HG03039 (cell line): ENCODE measurements around the gene SPINT2.

Experiments used
- ATAC-seq: cut with Tn5 transposase; IDR thresholded peaks from one replicate; pipeline ENCODE4 v1.9.1; 2021; ENCODE audit warnings: mild to moderate bottlenecking, moderate library complexity; ENCODE audit not compliant: unreplicated experiment

The SPINT2 gene

DNA sequence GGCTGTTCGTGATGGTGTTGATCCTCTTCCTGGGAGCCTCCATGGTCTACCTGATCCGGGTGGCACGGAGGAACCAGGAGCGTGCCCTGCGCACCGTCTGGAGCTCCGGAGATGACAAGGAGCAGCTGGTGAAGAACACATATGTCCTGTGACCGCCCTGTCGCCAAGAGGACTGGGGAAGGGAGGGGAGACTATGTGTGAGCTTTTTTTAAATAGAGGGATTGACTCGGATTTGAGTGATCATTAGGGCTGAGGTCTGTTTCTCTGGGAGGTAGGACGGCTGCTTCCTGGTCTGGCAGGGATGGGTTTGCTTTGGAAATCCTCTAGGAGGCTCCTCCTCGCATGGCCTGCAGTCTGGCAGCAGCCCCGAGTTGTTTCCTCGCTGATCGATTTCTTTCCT lies 27.5 kb downstream of the SPINT2 start:
- ATAC-seq = no peak

DNA sequence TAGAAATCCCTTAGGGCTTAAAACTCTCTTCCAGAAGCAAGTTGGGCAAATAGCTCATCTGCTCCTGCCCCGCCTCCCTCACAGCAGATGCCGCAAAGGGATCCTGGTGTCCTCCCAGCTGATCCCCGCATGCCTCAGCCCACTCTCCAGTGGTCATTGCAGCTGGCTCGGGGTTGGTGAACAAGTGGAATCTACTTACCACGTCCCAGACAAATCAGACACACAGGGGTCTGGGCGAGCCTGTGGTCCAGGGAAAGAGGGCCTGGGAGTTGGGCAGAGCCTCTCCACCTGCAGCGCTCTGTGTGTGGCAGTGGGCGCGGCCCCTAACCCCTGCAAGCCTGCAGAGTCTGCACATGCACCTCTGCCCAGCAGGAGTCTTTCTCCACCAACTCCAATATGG lies 28.9 kb downstream of the SPINT2 start:
- no peak for ATAC-seq

DNA sequence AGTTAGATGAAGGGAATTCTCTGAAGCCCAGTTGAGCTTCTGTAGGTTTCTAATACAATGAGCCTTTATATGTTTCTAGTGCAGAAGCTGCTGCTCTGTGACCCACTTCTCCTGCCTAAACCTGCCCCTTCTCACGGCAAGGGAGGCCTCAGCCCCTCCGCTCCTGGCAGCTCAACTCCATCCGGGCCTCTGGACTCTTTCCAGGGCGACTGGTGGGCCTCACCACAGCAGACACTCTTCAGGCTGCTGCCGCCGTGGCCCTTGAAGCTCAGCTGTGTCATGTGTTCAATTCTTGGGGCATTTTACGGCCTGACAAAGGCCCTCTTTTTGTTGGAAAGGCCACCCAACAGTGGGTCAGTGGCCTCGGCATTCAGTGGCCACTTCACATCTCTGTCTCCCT lies 29.7 kb downstream of the SPINT2 start:
- no peak for ATAC-seq

DNA sequence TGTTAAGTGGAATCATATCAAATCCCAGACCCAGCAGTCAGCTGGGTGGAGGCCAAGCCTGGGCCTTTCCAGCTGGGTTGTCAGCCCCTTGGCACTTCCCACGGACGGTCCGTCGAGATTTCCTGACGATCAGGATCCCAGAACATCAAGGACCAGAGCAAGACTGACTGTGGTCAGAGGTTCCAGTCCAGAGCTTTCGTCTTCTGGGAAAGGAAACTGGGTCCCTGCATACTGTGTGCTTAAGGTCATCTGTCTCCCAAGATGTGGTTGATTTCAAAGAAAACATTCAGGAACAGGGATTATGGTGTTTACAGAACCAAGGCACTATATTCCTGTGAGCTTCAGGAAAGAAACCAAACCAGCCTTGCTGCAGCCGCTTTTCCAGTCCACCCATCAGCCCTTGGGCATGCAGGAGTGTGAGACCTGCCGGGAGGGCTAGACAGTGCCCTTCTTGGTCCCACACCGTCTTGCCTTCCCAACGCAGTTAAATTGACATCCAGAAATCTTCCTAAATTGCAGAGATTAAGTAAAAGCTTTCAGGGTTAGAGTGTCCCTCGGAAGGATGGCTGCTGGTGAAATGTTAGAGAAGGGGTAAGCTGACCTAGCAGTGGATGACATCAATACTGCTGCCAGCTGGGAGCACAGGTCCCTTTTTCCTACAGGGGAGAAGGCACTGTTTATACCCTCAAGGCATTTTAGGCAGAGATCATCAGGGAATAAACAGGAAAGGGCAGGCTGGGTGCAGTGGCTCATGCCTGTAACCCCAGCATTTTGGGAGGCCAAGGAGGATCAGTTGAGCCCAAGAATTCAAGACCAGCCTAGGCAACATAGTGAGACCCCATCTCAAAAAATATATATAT lies 34.7 kb downstream of the SPINT2 start:
- ATAC-seq = no peak

DNA sequence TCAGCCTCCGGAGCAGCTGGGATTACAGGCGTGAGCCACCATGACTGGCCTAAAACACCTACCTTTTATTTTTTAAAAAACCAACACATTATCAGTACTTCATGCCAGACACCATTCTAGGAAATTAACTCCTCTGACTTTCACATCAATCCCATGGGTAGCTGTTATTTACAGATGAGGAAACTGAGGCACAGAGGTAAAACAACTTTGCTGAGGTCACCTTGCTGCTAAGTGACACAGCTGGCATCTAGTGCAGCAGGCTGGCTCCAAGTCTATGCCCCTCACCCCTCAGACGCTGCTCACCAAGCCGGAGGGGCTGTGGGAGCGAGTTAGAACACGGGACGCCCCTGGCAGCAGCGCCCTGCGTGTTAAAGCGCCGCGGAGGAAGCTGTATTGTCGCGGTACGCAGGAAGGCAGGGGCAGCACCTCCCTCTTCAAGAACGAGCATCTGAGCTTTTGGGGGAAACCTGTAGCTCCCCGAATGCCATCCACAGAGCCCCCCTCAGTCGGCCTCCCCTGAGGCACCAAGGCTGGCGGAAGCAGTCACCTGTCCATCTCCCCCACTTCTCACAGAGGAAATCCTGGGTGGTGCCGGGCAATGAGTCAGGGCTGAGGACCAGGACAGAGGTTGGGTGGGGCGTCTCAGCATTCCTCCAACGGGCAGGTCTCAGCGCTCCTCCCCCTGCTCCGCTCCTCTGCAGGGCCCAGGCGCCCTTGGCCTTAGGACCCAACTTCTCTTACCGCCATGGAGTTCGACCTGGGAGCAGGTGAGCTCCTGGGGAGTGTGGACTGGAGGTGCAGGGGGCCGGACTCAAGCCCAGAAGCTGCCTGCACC lies 39.4 kb downstream of the SPINT2 start, which contains the start of gene C19orf33:
Gene C19orf33, plus strand, starts transcription at position 735 of the 835 bp plus-strand sequence. Its CDS starts 11 bp downstream, at position 746.
- ATAC-seq = no peak

DNA sequence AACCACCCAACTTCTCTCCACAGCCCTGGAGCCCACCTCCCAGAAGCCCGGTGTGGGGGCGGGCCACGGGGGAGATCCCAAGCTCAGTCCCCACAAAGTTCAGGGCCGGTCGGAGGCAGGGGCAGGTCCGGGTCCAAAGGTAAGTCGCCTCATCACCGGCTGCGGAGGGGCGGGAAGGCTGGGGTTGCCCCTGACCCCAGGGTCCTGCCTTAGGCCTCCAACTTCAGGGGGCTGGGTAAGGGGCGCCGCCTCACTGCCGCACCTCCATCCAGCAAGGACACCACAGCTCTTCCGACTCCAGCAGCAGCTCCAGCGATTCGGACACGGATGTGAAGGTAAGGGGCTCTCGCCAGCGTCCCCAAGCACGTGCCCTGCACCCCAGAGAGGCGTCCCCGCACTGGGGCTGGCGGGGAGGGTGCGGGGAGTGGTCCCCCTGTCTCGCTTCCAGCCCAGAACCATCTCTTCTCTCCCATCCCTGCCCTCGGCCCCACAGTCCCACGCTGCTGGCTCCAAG lies 40.0 kb downstream of the SPINT2 start:
- ATAC-seq = no peak

DNA sequence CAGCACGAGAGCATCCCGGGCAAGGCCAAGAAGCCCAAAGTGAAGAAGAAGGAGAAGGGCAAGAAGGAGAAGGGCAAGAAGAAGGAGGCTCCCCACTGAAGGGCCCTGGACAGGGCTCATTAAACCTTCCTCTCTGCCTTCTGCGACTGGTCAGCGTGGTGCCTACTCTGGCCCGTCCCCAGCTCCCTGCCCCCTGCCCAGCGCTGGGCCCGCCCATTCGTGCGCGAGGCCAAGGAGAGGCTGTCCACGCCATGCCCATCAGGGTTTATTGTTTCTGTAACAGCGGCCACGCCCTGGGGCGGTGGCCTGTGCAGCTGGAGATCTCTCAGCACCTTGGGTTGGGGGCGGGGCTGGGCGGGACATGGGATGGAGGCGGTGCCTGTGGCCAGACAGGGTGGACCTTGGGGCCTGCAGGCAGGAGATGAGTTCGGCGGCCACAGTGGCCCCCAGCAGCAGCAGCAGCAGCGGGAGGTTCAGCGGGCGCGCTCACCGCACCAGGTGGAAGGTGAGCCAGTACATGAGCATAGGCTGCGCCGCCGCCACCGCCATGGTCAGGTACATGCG lies 40.6 kb downstream of the SPINT2 start:
- ATAC-seq = no peak

DNA sequence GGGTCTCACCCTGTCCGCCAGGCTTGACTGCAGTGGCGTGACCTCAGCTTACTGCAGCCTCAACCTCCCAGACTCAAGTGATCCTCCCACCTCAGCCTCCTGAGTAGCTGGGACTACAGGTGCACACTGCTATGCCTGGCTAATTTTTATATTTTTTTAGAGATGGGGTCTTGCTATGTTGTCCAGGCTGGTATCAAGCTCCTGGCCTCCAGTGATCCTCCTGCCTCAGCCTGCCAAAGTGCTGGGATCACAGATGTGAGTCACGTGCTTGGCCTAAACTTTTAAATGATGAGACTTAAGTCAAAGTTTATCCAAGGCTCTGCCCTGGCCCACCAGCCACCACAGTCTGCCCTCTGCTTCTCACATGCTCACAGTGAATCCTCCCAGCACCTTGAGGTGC lies 41.9 kb downstream of the SPINT2 start:
- ATAC-seq = no peak

GRCh38 chr19:38307076-38307475 lies 42.7 kb downstream of the SPINT2 start:
- no peak for ATAC-seq

DNA sequence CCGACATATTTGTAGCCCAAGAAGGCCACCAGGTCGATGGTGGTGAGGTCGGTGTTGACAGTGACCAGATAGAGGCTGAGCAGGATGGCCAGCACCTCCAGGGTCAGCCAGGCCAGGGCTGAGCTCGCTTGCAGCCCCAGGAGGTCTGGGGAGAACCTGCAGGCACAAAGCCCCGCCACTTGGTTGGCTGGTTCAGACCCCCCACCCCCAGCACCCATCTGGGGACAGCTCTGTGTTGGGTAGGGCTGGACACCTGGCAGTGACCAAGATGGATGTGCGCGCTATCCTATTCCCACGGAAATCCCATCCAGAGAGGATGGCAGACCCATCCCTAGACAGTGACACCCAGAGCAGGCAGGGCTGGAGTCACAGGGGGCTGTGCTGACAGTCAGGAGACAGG lies 43.2 kb downstream of the SPINT2 start:
- ATAC-seq = no peak

DNA sequence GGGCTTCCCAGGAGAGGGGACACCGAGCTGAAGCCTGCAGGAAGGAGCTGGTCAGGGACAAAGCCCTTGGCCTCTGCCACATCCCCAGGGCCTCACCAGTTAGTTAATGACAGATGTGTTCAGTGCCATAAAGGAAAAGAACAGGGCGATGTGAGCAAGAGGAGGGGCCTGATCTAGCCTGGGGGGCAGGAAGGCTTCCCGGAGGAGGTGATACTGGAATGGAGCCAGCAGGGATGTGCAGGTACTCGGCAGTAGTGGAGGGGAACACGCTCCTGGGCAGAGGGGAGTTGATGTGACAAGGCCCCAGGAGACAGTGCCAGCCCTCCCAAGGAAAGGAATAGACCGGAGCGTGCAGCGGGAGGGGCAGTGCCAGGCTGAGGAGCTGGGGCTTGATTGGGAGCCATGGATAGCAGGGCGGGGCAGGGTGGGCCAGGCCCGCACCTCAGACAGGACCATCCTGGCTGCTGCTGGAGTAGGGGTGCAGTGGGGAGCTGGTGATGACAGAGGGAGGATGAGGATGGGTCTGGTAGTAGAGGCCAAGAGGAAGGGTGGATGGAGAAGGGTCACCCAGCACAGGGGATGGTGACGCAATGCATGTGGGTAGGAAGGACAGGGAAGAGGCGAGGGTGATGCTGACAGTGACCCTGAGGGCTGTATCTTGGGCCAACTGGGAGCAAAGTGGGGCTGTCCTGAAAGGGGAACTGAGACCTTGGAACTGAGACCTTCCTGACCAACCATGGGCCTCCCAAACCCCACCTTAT lies 43.8 kb downstream of the SPINT2 start:
- no peak for ATAC-seq

GRCh38 chr19:38308926-38309614 lies 44.7 kb downstream of the SPINT2 start:
- no peak for ATAC-seq

DNA sequence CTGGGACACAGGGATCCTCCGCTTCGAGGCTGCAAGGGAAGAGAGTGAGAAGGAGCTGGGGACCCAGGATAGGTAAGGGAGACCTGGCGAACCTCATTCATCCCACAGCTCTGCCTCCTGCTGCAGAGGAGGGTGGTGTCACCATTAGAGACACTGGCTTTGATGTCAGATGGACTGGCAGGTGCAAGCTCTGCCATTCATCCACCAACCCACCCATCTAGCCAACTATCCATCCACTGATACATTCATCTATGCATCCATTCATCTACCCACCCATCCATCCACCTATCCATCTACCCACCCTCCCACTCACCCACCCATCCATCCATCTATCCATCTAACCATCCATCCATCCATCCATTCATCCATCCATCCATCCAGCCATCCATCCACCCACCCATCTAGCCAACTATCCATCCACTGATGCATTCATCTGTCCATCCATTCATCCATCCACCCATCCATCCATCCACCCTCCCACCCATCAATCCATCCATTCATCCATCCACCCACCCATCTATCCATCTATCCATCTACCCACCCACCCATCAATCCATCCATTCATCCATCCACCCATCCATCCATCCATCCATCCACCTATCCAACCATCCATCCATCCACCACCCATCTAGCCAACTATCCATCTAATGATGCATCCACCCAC lies 45.4 kb downstream of the SPINT2 start:
- no peak for ATAC-seq

GRCh38 chr19:38310279-38310670 lies 45.9 kb downstream of the SPINT2 start:
- ATAC-seq = no peak

GRCh38 chr19:38310986-38311385 lies 46.6 kb downstream of the SPINT2 start:
- no peak for ATAC-seq

GRCh38 chr19:38315657-38316476 lies 51.5 kb downstream of the SPINT2 start, which contains the start of gene YIF1B:
Gene YIF1B (minus strand): TSS chr19:38315947. CDS start chr19:38315917, 30 bp downstream.
- peak; percentile 84 for ATAC-seq

DNA sequence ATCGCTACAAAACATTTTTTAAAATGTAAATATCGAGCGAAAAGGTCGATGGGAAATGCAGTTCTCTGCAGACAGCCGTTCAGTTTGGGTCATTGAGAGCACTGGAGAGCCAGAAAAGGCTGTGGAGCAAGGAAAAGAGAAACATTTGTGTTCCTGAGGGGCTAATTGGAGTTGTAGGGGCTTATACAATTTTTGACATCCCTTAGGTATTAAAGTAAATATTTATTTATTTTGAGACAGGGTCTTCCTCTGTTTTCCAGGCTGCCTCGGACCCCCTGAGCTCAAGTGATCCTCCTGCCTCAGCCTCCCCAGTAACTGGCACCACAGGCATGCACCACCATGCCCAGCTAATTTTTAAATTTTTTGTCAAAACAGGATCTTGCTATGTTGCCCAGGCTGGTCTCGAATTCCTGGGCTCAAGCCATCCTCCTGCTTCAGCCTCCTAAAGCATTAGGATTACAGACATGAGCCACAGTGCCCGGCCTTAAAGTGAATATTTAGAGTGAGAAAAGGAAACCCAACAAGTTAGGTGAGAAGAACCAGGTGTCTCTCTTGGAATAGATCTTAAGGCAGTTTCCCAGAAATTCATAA lies 52.2 kb downstream of the SPINT2 start:
- no peak for ATAC-seq

GRCh38 chr19:38317104-38317612 lies 52.8 kb downstream of the SPINT2 start:
- no peak for ATAC-seq
